Stomach (tissue), 4 donors: ENCODE measurements around the gene NWD2.

Source experiments
- CTCF ChIP-seq, 7 experiments: fragments of 450-650 bp in 4 of 7; fragments of 200-600 bp in 3 of 7; sonication (generic) in 3 of 7; IDR thresholded peaks; one replicate each; pipeline ENCODE4 v1.5.1; 2016 to 2019; ENCODE audit warnings: antibody characterized with exemption in 7 of 7, control low read depth in 2 of 7, mild to moderate bottlenecking in 1 of 7
- EP300 ChIP-seq: sonication (generic); formaldehyde crosslinking; IDR thresholded peaks from one replicate; pipeline ENCODE4 v1.6.1; 2017; ENCODE audit warnings: antibody characterized with exemption
- POLR2A ChIP-seq, 4 donors: fragments of 450-650 bp; IDR thresholded peaks; one replicate each; pipeline ENCODE4 v1.6.1; 2016; ENCODE audit warnings: antibody characterized with exemption in 4 of 4, control low read depth in 2 of 4, mild to moderate bottlenecking in 1 of 4, moderate library complexity in 1 of 4
- POLR2AphosphoS5 ChIP-seq, 3 donors: sonication (generic); formaldehyde crosslinking; IDR thresholded peaks; one replicate each; pipeline ENCODE4 v1.6.1; 2016; ENCODE audit warnings: antibody characterized with exemption in 3 of 3

DNA sequence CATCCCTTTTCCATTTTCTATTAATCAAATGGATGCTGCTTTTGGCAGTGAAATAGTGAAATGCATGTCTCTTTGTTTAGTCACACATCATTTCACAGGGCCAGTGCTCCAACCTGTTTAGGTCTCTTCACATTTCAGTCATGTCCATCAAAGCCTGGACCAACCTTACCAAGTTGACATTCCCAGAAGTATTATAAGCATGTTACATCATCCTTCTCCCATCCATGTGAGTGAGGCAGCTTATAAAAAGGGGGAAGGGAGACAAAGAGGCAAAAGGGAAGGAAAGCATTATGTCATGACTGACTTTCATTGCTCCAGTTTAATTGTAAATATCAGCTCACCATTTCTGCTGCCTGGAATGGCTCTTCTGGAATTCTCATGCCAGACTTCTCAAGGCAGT lies 94.4 kb downstream of the NWD2 start:
- TF ChIP-seq CTCF (IDR thresholded peaks at IDR 0.05) (no peak), EP300 (no peak), POLR2AphosphoS5 (IDR thresholded peaks at IDR 0.05) (no peak), POLR2A (IDR thresholded peaks at IDR 0.05) (no peak)
